CD14-positive monocyte (primary cell): ENCODE results near the gene CBR4. TPM values are rescaled to one million over a fixed set of nuclear protein-coding genes. Genes with fewer than 3 reads are reported as not detected.

ENCODE experiments used
- DNase-seq, 3 donors: peaks; one replicate each; pipeline ENCODE4 v3.0.0-alpha.2; 2011 to 2022
- H2AFZ ChIP-seq: 2 replicates; pipeline ENCODE4 v1.6.0; 2012; ENCODE audit warnings: mild to moderate bottlenecking, low read depth, low read length, inconsistent platforms; ENCODE audit not compliant: insufficient read depth, poor library complexity, severe bottlenecking
- H3K27ac ChIP-seq, 2 donors: 1 replicate in 1 of 2; 2 replicates in 1 of 2; pipeline ENCODE4 v1.5.1; 2012 to 2013; ENCODE audit warnings: low read length in 2 of 2, control low read depth in 1 of 2, inconsistent platforms in 1 of 2, low read depth in 1 of 2, mild to moderate bottlenecking in 1 of 2
- H3K27me3 ChIP-seq, 2 donors: one replicate each; pipeline versions ENCODE4 v1.6.0 to v1.6.1; 2011 to 2013; ENCODE audit warnings: low read length in 2 of 2; ENCODE audit not compliant: control insufficient read depth in 2 of 2, insufficient read depth in 2 of 2
- H3K36me3 ChIP-seq, 2 donors: replicated peaks in 1 of 2; 1 replicate in 1 of 2; 2 replicates in 1 of 2; pipeline versions ENCODE4 v1.5.1 to v1.6.1; 2012 to 2013; ENCODE audit warnings: low read length in 2 of 2, control low read depth in 1 of 2, inconsistent platforms in 1 of 2, mild to moderate bottlenecking in 1 of 2; ENCODE audit not compliant: insufficient read depth in 2 of 2, control insufficient read depth in 1 of 2
- H3K4me1 ChIP-seq, 2 donors: 1 replicate in 1 of 2; 2 replicates in 1 of 2; pipeline versions ENCODE4 v1.5.1 to v1.6.1; 2012 to 2013; ENCODE audit warnings: low read length in 2 of 2, control low read depth in 1 of 2, inconsistent platforms in 1 of 2, mild to moderate bottlenecking in 1 of 2, moderate library complexity in 1 of 2; ENCODE audit not compliant: insufficient read depth in 2 of 2, control insufficient read depth in 1 of 2
- H3K4me2 ChIP-seq: replicated peaks from 2 replicates; pipeline ENCODE3; 2012; ENCODE audit warnings: low read length, moderate library complexity, mild to moderate bottlenecking; ENCODE audit not compliant: poor library complexity, severe bottlenecking; ENCODE audit errors: extremely low read depth
- H3K4me3 ChIP-seq, 3 experiments: fragments of 200-600 bp in 1 of 3; sonication (generic) in 1 of 3; replicated peaks in 1 of 3; 1 replicate in 2 of 3; 2 replicates in 1 of 3; pipeline ENCODE4 v1.5.1; 2011 to 2013; ENCODE audit warnings: low read length in 3 of 3, mild to moderate bottlenecking in 3 of 3, control low read depth in 2 of 3, low read depth in 2 of 3, inconsistent platforms in 1 of 3, moderate library complexity in 1 of 3
- H3K79me2 ChIP-seq: 2 replicates; pipeline ENCODE4 v1.6.0; 2012; ENCODE audit warnings: mild to moderate bottlenecking, control low read depth, inconsistent platforms, low read length, moderate library complexity; ENCODE audit not compliant: insufficient read depth
- H3K9ac ChIP-seq: 2 replicates; pipeline ENCODE4 v1.6.0; 2017; ENCODE audit warnings: low read length, mild to moderate bottlenecking; ENCODE audit not compliant: insufficient read depth, poor library complexity, severe bottlenecking
- H3K9me3 ChIP-seq, 2 donors: replicated peaks in 1 of 2; 1 replicate in 1 of 2; 2 replicates in 1 of 2; pipeline versions ENCODE4 v1.5.1 to v1.6.1; 2012 to 2013; ENCODE audit warnings: low read length in 2 of 2, control low read depth in 1 of 2; ENCODE audit not compliant: control insufficient read depth in 1 of 2, insufficient read depth in 1 of 2
- H4K20me1 ChIP-seq: 2 replicates; pipeline ENCODE4 v1.6.0; 2012; ENCODE audit warnings: mild to moderate bottlenecking, low read length, control low read depth, moderate library complexity; ENCODE audit not compliant: insufficient read depth
- H3K27ac Mint-ChIP-seq, 7 donors: one replicate each; pipeline ENCODE4 v1.8.0; 2020; ENCODE audit warnings: mild to moderate bottlenecking in 7 of 7, mixed read lengths in 7 of 7, moderate library complexity in 6 of 7, inconsistent platforms in 2 of 7
- H3K27me3 Mint-ChIP-seq, 3 donors: one replicate each; pipeline ENCODE4 v1.8.0; 2021 to 2022; ENCODE audit warnings: low read depth in 3 of 3, mild to moderate bottlenecking in 3 of 3, mixed read lengths in 3 of 3, moderate library complexity in 3 of 3, inconsistent platforms in 1 of 3
- H3K36me3 Mint-ChIP-seq, 2 donors: one replicate each; pipeline ENCODE4 v1.8.0; 2020; ENCODE audit warnings: mixed read lengths in 2 of 2, inconsistent platforms in 1 of 2, mild to moderate bottlenecking in 1 of 2
- H3K4me1 Mint-ChIP-seq: one replicate; pipeline ENCODE4 v1.8.0; 2020; ENCODE audit warnings: mild to moderate bottlenecking, mixed read lengths
- H3K4me3 Mint-ChIP-seq, 2 donors: one replicate each; pipeline ENCODE4 v1.8.0; 2020; ENCODE audit warnings: mild to moderate bottlenecking in 2 of 2, mixed read lengths in 2 of 2, moderate library complexity in 1 of 2
- H3K9me3 Mint-ChIP-seq, 7 donors: one replicate each; pipeline ENCODE4 v1.8.0; 2020 to 2022; ENCODE audit warnings: mixed read lengths in 7 of 7, mild to moderate bottlenecking in 6 of 7, moderate library complexity in 6 of 7, inconsistent platforms in 2 of 7
- whole genome bisulfite sequencing: methylation state at CpG from one replicate; pipeline ENCODE4 v1.1.5; 2013; ENCODE audit warnings: missing lambda C conversion rate; ENCODE audit not compliant: insufficient coverage; 5-methylcytosine and 5-hydroxymethylcytosine counted together
- intact Hi-C, 2 donors: fragments of 100-400 bp; cut with micrococcal nuclease; formaldehyde crosslinking; loops; one replicate each; pipeline versions ENCODE4 v1.15.0 to v1.15.1; 2023
- polyA plus RNA-seq, 3 donors: library from polyadenylated mRNA; depleted of rRNA in 1 of 3; unstranded in 2 of 3; stranded (reverse) in 1 of 3; fragments of 300-500 nt in 2 of 3; fragments of >200 nt in 1 of 3; fragmentation: Illumina TruSeq in 2 of 3; gene quantifications; 1 replicate in 2 of 3; 2 replicates in 1 of 3; pipeline ENCODE4 v1.2.3, GENCODE V29; 2012 to 2021
- TF ChIP-seq, protein P1 (sequence below): fragments of 200-600 bp; IDR thresholded peaks from one replicate; pipeline ENCODE4 v1.8.0; 2022; ENCODE audit warnings: antibody characterized with exemption, mild to moderate bottlenecking

The CBR4 gene
- polyA plus RNA-seq, 3 donors: 2.8 to 4.2 (median 4.1) TPM

- H4K20me1 ChIP-seq: no peaks in the 10 kb centered on the region
- H3K4me3 ChIP-seq: no peak overlapping the region
- no peak overlapping the region for H3K9ac ChIP-seq
- no peak overlapping the region for H3K27ac Mint-ChIP-seq
- no peaks in the 10 kb centered on the region for H3K4me1 Mint-ChIP-seq
- no peaks in the 10 kb centered on the region for H3K79me2 ChIP-seq
- peaks cover 7 to 93% of the 10 kb centered on the region in 2 donors for H3K36me3 ChIP-seq
- H3K27me3 Mint-ChIP-seq: peaks cover 0 to 1% (median 0%) of the 10 kb centered on the region in 3 donors
- no peak for DNase-seq
- TF ChIP-seq, protein P1, sequence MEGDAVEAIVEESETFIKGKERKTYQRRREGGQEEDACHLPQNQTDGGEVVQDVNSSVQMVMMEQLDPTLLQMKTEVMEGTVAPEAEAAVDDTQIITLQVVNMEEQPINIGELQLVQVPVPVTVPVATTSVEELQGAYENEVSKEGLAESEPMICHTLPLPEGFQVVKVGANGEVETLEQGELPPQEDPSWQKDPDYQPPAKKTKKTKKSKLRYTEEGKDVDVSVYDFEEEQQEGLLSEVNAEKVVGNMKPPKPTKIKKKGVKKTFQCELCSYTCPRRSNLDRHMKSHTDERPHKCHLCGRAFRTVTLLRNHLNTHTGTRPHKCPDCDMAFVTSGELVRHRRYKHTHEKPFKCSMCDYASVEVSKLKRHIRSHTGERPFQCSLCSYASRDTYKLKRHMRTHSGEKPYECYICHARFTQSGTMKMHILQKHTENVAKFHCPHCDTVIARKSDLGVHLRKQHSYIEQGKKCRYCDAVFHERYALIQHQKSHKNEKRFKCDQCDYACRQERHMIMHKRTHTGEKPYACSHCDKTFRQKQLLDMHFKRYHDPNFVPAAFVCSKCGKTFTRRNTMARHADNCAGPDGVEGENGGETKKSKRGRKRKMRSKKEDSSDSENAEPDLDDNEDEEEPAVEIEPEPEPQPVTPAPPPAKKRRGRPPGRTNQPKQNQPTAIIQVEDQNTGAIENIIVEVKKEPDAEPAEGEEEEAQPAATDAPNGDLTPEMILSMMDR: no peak
- H3K9me3 Mint-ChIP-seq: peaks cover 24 to 45% (median 28%) of the 10 kb centered on the region in 7 donors
- no peak overlapping the region for H3K4me3 Mint-ChIP-seq
- peaks cover 38 to 41% of the 10 kb centered on the region in 2 donors for H3K9me3 ChIP-seq
- H3K4me2 ChIP-seq: no peak overlapping the region
- no peaks in the 10 kb centered on the region for H3K27me3 ChIP-seq
- H3K36me3 Mint-ChIP-seq: peaks cover 31 to 49% of the 10 kb centered on the region in 2 donors
- H3K4me1 ChIP-seq: no peaks in the 10 kb centered on the region
- no peak overlapping the region for H3K27ac ChIP-seq
- H2AFZ ChIP-seq: no peak overlapping the region
- WGBS: 91% methylated on average over 6 of the region's 7 CpGs
- intact Hi-C loops: no loop called here
These were observed 30.7 kb downstream of the CBR4 start for GRCh38 chr4:168979338-168979737.

- 100% methylated on average over 1 of the region's 1 CpG for WGBS
- Histone ChIP-seq H3K27ac (no peak overlapping the region), H3K9ac (no peak overlapping the region), H3K4me1 (no peaks in the 10 kb centered on the region), H3K27me3 (no peaks in the 10 kb centered on the region), H3K79me2 (no peaks in the 10 kb centered on the region), H2AFZ (no peak overlapping the region), H3K4me3 (no peak overlapping the region), H3K9me3 (peaks cover 42% of the 10 kb centered on the region in 2 donors), H3K36me3 (peaks cover 7 to 82% of the 10 kb centered on the region in 2 donors), H3K4me2 (no peak overlapping the region), H4K20me1 (no peaks in the 10 kb centered on the region)
- H3K27me3 Mint-ChIP-seq: peaks cover 0 to 1% (median 0%) of the 10 kb centered on the region in 3 donors
- no peak for DNase-seq
- intact Hi-C loops: no loop called here
- peaks cover 22 to 42% of the 10 kb centered on the region in 2 donors for H3K36me3 Mint-ChIP-seq
- no peaks in the 10 kb centered on the region for H3K4me1 Mint-ChIP-seq
- H3K27ac Mint-ChIP-seq: no peak overlapping the region
- TF ChIP-seq, protein P1: no peak
- H3K4me3 Mint-ChIP-seq: no peak overlapping the region
- peaks cover 28 to 48% (median 30%) of the 10 kb centered on the region in 7 donors for H3K9me3 Mint-ChIP-seq
These were observed 31.9 kb downstream of the CBR4 start for GRCh38 chr4:168978001-168978700.
